Measurements from ENCODE around the gene TRAF3IP3.

TRAF3IP3 gene

GRCh38 chr1:209737118-209737505, 18.7 kb upstream of the TRAF3IP3 start:
- no peak for DNase-seq (ENCODE audit: low read depth)
- no peak overlapping the region for H3K4me3 ChIP-seq (ENCODE audit: low read length)
- no peak for TF ChIP-seq CTCF (conservative IDR thresholded peaks at IDR 0.05; ENCODE audit: low read length)

GRCh38 chr1:209738270-209738669, 17.6 kb upstream of the TRAF3IP3 start:
- DNase-seq (ENCODE audit: low read depth) = no peak
- no peak for TF ChIP-seq CTCF (conservative IDR thresholded peaks at IDR 0.05; ENCODE audit: low read length)
- no peak overlapping the region for H3K4me3 ChIP-seq (ENCODE audit: low read length)

GRCh38 chr1:209741193-209741592, 14.7 kb upstream of the TRAF3IP3 start:
- TF ChIP-seq CTCF (conservative IDR thresholded peaks at IDR 0.05; ENCODE audit: low read length) = no peak
- DNase-seq (ENCODE audit: low read depth) = no peak
- H3K4me3 ChIP-seq (ENCODE audit: low read length) = no peak overlapping the region

GRCh38 chr1:209741889-209742288, 14.0 kb upstream of the TRAF3IP3 start:
- H3K4me3 ChIP-seq (ENCODE audit: low read length) = no peak overlapping the region

GRCh38 chr1:209742409-209743144, 13.3 kb upstream of the TRAF3IP3 start:
- TF ChIP-seq CTCF (conservative IDR thresholded peaks at IDR 0.05; ENCODE audit: low read length) = no peak; the same call in 1 of the 2 replicates
- H3K4me3 ChIP-seq (ENCODE audit: low read length) = peak overlapping the region; percentile 26; the same call in 1 of the 2 replicates
- DNase-seq (ENCODE audit: low read depth) = peak; percentile 58

More at GRCh38 chr1:209741889-209742288, 14.0 kb upstream of the TRAF3IP3 start:
- DNase-seq (ENCODE audit: low read depth) = no peak
- no peak for TF ChIP-seq CTCF (conservative IDR thresholded peaks at IDR 0.05; ENCODE audit: low read length)

GRCh38 chr1:209743145-209743482, 12.7 kb upstream of the TRAF3IP3 start:
- no peak overlapping the region for H3K4me3 ChIP-seq (ENCODE audit: low read length)
- DNase-seq (ENCODE audit: low read depth) = peak; percentile 56
- TF ChIP-seq CTCF (conservative IDR thresholded peaks at IDR 0.05; ENCODE audit: low read length) = no peak

GRCh38 chr1:209746451-209747165, 9.2 kb upstream of the TRAF3IP3 start:
- no peak for TF ChIP-seq CTCF (conservative IDR thresholded peaks at IDR 0.05; ENCODE audit: low read length)
- no peak for DNase-seq (ENCODE audit: low read depth)

More at GRCh38 chr1:209746451-209747165, 9.2 kb upstream of the TRAF3IP3 start:
- no peak overlapping the region for H3K4me3 ChIP-seq (ENCODE audit: low read length)

Measured in AG10803 (cell line).